Fibroblast of skin of scalp (primary cell): Measurements from ENCODE around the gene MRPS9. TPM values are rescaled to one million over a fixed set of nuclear protein-coding genes. Genes with fewer than 3 reads are reported as not detected.

ENCODE experiments used
- DNase-seq: peaks from one replicate; pipeline ENCODE4 v3.0.0-alpha.2; 2013
- polyA plus RNA-seq, 2 experiments: library from polyadenylated mRNA; unstranded; fragments of 120-200 nt; gene quantifications; one replicate each; pipeline ENCODE4 v1.2.1, GENCODE V29; 2013; ENCODE audit not compliant: insufficient read length in 2 of 2

Gene MRPS9
- polyA plus RNA-seq (2013, experiment 1 of 2; ENCODE audit: insufficient read length): 23.2 TPM
- 22.8 TPM for polyA plus RNA-seq (2013, experiment 2 of 2; ENCODE audit: insufficient read length)

GRCh38 chr2:105037572-105038382 lies at the start of gene MRPS9:
Gene MRPS9 (plus strand): TSS chr2:105038069. CDS start chr2:105038093, 24 bp downstream.
- peak; percentile 97 for DNase-seq

DNA sequence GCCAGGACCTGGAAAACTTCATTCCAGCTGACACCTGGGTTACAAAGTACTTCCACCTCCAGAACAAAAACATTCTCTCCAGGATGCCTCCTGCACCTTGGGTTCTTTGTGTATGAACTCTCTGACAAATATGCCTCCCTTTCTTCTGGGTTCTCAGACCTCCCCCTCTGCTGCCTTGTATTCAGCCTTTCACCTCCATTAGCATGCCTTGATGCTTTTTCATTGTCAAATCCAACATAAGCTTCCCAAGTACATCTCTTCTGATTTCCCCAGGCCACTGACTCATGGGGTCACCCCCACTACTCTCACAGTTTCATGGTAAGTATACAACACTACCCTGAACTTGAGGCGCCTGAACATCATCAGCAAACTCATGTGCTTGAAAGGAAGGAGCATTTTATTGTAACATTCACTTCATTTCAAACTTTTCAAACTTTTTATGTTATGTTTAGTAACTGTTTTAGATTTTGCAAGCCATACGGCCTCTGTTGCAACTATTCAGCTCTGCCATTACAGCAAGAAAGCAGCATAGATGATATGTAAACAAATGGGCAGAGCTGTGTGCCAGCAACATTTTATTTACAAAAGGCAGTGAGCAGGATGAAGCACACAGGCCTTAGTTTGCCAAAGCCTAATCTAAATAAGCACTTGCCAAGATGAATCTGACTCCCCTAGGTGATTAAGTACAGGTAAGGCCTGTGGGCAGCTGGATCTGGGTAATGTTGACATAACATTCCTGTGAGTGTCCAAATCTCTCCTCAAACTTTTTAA lies 32.5 kb upstream of the MRPS9 start:
- no peak for DNase-seq

GRCh38 chr2:105007367-105007766 lies 30.5 kb upstream of the MRPS9 start:
- no peak for DNase-seq

DNA sequence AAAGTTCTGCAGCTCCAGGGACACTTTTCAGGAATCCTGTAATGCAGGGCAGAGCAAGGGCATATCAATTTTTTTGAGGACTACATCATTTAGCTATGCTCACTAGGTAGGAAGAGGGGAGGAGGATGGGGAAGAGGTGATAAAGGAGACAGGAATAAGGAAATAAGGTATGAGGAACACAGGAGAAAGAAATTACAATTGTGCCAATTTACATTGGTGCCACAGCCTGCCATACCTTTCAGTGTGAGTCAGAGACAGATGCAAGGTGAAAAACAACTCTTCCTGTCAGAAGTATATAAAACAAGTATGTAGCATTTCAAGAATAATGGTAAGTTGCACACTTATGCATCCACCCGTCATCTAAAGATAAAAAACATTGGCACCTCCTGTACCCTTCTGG lies 5.4 kb upstream of the MRPS9 start:
- DNase-seq: no peak

GRCh38 chr2:105034170-105034569 lies 3.7 kb upstream of the MRPS9 start:
- no peak for DNase-seq

DNA sequence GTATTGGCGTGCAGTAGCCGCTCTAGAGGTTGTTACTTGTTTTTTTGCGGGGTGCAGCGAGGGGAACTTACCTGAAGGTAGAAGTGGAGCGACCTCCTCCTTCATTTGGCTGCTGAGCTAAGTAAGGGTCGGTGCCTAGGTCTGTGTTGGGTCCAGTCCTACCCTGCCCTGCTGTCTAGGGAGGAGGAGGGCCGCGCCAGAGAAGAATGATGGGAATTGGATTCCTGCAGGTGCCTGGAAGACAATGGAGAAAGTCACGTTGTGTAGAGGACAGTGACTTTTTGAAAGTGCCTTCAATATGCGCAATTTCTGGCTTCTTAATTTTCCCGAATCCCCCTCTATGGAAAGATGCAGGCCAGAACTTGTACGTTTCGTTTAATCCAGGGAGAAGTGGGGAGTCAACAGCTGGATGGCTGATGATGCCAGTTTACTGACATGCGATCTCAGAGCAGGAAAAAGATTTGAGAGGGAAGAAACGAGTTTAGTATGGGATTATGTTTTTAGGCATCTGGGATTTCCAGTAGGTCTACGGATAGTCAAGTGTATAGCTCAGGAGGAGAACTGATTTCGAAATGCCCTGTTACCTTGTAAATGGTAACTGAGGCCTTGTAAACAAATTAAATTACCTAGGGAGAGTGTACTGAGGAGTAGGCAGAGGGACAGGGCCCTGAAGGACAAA lies 653 bp downstream of the MRPS9 start:
- peak; percentile 2 for DNase-seq

DNA sequence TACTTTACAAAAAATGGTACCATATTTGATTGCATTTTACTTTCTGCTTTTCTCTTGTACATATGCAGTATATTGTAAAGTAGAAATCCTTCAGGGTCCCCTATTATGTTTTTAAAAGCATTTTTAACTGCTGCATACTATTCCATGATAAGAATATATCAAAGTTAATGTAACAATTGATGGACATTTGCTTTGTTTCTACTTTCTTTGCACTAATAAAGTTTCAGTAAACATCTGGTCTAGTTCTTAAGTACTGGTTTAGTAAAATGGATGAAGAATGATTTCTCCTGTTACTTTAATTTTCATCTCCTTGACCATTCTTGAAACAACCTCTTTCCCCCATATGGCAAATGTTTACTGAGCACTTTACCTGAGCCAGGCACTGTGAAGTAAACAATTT lies 1.7 kb downstream of the MRPS9 start:
- DNase-seq: no peak

DNA sequence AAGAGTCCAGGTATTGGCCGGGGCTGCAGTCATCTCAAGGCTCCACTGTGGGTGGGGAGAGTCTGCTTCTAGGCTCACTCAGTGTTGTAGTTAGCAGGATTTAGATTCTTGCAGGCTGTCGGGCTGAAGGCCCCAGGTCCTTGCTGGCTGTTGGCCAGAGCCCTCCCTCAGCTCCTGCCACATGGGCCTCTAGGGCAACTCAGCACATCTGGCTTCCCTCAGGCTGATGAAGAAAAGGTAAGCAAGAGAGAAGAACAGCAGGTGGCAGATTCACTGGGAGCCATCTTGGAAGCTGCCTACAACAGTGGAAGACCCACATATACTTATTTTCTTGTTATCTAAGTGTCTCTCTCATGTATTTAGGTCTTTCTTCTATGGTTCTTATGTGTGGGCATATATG lies 4.3 kb downstream of the MRPS9 start:
- DNase-seq: no peak

GRCh38 chr2:105052773-105053172 lies 14.9 kb downstream of the MRPS9 start:
- DNase-seq: no peak

DNA sequence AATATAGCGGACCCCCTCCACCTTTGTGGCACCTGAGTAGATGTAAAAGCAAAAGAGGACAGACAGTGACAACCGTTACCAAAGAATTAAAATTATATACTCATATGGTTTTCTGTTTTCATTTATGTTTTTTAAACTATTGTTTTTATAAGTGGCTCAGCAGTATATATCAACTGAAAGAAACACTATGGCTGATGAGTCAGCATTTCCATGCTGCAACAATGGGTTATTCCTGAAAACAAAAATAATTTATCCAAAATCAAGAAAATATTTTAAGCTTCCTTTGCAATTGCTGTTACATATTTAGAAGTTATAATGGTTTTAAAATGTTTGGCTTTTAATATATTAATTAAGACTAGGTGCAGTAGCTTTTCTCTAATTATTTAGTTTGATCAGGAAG lies 17.7 kb downstream of the MRPS9 start:
- DNase-seq: peak; percentile 22

GRCh38 chr2:105056245-105056644 lies 18.4 kb downstream of the MRPS9 start:
- DNase-seq: no peak

DNA sequence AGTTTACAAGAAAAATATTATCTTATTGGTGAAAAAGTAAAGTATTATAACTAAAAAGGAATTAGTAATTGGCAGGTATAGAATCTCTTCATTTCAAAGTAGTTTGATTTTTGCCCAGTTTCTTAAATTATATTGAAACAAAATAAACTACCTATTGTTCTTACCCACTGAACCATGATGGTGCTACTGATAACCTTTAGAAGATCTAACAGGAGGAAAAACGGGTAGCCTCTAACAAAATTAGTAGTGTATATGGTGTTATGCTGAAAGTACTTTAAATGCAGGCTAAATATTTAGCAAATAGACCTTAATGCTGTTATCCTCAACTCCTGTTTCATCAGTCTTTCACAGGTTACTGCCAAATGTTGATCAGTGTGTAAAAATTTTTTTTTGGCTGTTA lies 19.1 kb downstream of the MRPS9 start:
- no peak for DNase-seq

GRCh38 chr2:105061560-105061959 lies 23.7 kb downstream of the MRPS9 start:
- no peak for DNase-seq

GRCh38 chr2:105062158-105062557 lies 24.3 kb downstream of the MRPS9 start:
- DNase-seq: no peak

DNA sequence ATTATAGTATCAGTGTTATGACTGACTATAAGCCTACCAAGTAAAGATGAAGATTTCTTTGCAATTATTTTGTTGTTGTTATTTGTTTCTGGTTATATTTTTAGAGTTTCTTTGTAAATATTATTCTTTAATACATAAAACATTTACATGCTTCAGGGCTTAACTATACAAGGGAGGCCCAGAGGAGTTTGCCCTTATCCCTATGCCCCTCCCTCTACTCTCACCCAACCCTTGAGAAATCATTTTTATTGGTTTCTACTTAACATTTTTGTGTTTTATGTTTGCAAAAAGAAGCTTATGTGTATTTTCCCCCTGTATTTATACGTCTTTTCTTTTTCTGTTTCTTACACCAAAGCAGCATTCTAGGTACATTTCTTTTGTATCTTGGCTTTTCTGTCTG lies 30.5 kb downstream of the MRPS9 start:
- DNase-seq: no peak

- no peak for DNase-seq
Measured at GRCh38 chr2:105068875-105069274, 31.0 kb downstream of the MRPS9 start.

DNA sequence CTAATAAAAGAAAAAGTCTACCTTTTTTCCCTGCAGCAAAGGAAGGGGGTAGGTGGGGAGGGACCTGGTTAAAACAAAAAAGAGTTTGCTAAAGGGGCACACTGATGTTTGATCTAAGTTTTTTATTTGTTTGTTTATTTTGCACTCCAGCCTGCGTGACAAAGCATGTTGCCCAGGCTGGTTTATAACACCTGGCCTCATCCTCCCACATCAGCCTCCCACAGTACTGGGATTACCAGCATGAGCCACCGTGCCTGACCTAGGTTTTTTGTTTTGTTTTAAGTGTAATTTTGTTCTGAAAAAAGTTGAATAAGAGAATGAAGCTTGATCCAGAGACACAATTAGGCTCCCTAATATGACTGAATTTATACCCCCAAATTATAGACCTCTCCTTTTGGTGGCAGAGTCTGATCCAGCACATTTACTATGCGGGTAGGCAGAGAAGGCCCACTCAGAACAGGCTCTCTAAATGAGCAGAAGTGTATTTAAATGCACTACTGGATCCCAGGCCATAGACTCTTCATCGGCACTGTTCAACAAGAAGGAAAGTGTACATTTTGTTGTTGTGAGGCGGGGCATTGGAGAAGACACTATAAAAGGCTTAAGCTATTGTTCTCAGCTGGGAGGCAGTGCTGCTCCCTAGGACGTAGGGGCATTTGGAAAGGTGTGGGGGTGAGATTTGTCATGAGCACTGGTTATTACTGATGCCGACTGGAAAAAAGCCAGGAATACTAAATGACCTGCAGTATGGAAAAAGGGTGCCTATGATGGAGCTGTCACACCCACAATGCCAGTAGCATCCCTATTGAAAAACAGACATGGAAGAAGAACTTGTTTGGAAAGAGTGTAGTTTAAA lies 32.4 kb downstream of the MRPS9 start:
- no peak for DNase-seq

DNA sequence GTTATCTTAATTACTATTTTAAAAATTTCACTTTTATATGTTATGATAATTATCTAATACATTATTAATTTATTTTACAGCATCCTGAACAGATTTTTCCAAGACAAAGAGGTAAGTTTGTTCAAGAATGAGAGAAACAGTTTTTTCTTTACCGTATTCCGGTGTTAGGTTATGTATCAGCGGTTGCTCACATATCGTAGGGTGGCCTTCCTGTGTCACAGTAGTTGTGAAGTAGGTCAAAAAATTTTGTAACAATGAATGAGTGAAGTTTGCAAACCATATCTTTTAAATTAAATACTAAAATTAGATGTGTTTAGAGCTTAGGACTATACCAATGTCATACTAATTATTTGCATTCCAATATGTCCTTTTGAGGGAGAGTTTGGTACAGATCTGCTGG lies 33.5 kb downstream of the MRPS9 start:
- DNase-seq: no peak

GRCh38 chr2:105072039-105072438 lies 34.2 kb downstream of the MRPS9 start:
- no peak for DNase-seq

DNA sequence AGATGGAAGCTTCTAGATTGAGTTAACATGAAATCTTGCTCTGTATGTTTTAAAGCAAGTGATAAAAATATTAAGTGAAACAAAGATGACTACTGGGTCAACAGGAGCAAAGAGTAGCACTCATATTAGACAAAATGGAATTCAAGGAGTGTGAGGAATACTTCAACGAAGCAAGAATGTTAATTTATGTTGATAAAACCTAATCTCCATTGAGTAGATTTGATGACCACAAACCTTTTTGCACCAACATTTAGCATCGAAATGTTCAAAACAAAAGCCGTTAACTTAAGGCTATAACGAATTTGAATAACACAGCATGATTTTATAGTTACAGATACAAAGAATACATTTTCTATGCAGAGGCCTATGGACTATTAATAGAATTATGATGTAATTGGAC lies 35.7 kb downstream of the MRPS9 start:
- DNase-seq: no peak

DNA sequence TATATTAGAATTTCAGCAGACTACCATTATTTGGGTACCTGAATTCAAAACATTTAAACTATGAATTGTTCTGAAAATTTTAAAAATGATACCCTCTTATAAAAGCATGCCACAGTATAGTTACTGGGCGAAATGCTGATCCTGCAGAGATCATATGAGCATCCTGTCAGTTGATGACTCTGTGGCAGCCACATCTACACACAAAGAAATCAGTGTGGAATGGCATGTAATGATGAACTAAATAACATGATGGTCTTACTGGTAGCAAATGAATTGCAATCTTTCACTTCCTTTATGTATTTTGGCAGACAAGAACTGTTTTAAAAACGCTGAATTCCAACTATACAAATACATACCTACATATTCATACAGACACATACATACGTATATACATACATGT lies 38.3 kb downstream of the MRPS9 start:
- no peak for DNase-seq

- DNase-seq: no peak
Measured at GRCh38 chr2:105078906-105079495, 41.1 kb downstream of the MRPS9 start.
